GM19452 (cell line): Measurements from ENCODE around the gene CAPN15.

Experiments
- ATAC-seq: cut with Tn5 transposase; IDR thresholded peaks from one replicate; pipeline ENCODE4 v1.9.1; 2021; ENCODE audit not compliant: unreplicated experiment

The CAPN15 gene

DNA sequence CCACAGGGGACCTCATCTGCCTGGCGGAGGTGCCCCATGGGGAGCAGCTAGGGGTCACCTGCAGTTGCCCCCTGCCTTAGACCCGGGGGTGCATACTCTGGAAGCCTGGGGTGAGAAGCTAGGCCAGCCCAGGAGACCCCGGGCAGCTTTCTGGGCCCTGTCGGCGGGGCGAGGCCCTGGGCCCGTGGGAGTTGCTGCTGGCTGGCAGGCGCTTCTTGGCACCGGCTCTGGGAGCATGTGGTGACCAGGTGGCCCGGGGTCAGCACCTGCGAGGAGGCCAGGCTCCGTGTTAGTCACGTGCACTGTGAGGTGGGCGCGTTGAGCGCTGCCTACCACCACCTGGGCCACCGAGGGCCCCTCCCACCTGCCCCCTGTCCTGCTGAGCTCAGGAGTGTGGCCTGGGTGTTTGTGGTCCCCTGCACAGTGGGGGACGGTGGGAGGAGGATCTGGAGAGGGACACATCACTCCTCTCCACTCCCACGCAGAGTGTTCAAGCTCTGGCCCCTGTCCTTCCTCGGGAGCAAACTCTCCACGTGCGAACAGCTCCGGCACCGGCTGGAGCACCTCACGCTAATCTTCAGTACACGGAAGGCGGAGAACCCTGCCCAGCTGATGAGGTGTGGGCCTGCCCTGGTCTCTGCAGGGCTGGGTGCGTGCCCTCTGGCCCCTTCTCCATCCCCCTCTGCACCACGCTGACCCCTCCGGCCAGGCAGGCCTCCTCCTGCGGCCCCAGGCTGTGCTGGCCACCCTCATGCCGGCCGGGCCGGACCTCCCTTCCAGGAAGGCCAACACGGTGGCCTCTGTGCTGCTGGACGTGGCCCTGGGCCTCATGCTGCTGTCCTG is 48.1 kb downstream of the CAPN15 start:
- no peak for ATAC-seq

- ATAC-seq: no peak
Measured at GRCh38 chr16:576197-576822, 48.8 kb downstream of the CAPN15 start.

DNA sequence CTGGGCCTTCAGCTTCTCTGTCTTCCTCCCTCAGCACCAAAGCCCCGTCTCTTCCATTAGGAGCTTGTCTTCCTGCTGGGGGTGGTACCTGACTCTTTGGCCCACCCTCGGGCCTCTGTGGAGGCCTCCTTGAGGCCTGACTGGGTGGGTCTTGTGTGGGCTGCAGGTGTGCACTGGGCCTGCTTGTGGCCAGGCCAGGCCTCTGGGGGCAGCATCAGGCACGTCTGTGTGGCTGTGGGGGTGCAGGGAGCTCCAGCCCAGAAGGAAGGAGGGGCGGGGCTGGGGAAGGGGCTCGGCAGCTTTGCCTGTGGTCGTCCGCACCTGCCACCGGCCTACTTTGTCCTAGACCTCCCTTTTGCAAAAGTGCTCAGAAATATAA is 49.3 kb downstream of the CAPN15 start:
- ATAC-seq: no peak

- ATAC-seq: no peak
Measured at GRCh38 chr16:577796-578195, 50.3 kb downstream of the CAPN15 start.

DNA sequence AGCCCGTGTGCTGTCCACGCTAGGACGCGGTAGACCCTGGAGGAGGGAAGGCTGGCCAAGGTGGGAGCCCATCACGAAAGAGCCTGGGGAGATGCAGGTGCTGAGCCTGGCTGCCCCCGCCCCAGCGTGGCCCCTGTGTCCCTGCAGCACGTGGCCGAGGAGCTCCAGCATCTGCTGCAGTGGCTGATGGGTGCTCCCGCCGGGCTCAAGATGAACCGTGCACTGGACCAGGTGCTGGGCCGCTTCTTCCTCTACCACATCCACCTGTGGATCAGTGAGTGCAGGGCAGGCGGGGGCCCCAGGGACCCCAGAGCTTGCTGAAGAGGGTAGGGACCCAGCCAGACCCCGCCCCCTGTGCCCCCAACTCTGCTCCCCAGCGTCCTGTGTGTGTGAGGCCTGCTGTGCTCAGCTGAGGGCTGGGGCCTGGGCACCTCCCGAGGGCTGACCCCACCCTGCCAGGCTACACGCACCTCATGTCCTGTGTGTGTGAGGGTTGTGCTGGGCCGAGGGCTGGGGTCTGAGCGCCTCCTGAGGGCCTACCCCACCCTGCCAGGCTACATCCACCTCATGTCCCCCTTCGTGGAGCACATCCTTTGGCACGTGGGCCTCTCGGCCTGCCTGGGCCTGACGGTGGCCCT is 50.8 kb downstream of the CAPN15 start:
- ATAC-seq: no peak

DNA sequence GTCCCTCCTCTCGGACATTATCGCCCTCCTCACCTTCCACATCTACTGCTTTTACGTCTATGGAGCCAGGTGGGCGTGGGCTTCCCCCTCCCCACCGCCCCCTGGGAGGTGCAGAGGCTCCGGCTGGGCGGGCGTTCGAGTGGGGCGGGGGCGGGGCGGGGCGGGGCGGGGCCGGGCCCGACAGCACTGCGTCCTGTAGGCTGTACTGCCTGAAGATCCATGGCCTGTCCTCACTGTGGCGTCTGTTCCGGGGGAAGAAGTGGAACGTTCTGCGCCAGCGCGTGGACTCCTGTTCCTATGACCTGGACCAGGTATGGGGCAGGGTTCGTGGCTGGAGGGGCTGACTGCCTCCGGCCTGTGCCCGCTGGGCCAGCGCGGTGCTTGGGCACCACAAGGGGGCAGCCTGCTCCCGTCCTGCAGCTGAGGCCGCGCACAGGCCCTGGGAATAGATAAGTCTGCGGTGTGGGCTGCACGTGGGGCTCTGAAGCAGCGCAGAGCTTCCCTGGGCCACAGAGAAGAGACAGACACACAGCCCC is 51.4 kb downstream of the CAPN15 start:
- ATAC-seq: no peak

DNA sequence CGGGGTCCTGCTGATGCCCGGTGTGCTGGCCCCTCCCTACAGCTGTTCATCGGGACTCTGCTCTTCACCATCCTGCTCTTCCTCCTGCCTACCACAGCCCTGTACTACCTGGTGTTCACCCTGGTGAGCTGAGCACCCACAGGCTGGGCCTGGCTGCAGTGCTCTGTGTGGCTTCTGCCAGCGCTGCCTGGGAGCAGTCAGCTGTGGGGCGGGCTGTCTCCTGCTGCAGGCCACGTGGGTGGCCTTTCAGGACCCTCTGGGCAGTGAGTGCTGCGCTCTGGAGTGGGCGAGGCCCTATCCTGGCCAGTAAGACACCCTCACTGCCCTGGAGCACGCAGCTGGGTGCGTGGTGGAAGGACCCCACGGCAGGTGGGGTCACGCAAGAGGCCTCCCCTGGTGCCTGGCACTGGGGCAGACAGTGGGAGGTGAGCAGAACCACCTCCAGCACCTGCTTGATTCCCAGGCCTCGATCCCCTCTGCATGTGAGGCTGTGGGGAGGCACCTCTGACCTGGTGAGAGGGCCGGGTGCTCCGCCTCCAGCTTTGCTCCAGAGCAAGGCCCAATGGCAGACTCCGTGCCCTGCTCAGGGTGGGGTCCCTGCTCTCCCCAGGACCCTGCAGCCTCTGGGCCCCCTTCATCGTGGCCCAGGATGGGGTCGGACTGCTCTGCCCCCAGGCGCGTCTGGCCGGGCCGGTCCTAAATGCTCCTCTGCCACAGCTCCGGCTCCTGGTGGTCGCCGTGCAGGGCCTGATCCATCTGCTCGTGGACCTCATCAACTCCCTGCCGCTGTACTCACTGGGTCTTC is 52.8 kb downstream of the CAPN15 start:
- no peak for ATAC-seq

- no peak for ATAC-seq
Measured at GRCh38 chr16:580946-581498, 53.5 kb downstream of the CAPN15 start.

DNA sequence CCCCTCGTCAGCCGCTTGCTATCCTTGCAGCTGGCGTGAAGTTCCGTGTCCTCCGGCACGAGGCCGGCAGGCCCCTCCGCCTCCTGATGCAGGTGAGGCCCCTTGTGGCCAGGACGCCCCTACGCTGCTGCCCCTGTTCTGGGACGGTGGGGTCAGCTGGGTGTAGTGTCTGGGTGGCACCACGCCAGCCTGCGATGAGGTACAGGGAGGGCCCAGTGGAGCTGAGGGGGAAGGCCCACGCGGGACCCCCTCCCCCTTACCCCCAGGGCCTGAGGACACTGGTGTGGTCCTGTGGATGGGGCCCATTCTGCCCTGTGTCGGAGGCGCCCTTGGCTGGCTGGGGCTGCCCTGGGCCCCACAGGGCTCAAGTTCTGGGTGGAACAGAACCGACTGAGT is 54.7 kb downstream of the CAPN15 start:
- no peak for ATAC-seq

DNA sequence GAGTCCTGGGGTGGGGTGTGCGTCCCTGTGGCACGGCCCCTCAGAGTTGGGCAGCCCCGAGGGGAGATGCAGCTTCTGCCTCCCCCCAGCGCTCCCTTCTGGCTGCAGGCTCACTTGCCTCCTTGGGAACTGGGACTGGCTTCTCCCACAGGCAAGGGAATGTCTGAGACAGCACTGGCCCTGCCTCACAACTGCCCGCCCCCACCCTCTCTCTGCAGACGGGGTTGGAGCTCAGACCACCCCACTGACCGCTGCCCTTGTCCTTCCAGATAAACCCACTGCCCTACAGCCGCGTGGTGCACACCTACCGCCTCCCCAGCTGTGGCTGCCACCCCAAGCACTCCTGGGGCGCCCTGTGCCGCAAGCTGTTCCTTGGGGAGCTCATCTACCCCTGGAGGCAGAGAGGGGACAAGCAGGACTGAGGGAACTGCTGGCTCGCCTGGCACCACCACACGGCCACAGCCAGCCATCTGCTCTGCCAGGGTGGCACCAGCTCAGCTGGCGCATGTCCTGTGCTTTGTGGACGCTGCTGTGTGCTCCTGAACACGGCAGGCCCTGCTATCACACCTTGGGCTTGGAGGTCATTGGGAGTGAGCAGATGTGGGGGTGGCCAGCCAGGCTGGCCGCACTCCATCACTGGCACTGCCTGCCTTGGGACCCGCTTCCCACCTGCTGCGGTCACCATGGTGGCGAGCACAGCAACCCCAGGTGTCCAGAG is 55.3 kb downstream of the CAPN15 start:
- no peak for ATAC-seq

DNA sequence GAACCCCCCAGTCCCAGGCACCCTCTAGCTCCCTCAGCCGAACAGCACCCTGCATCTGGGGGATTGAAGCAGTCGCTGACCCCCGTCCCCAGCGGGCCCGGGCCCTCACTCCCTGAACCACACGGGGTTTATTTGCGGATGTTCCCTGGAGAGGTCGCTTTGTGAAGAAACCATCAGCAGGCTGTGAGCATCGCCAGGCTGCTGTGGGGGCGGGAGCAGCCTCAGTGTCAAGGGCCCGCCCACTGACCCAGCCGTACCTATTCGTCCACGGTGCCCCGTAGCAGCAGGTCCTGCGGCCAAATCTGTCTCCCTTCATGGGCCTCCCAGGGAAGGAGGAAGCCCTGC is 55.9 kb downstream of the CAPN15 start:
- ATAC-seq: no peak

GRCh38 chr16:583815-584591 is 56.5 kb downstream of the CAPN15 start:
- no peak for ATAC-seq

- ATAC-seq: no peak
Measured at GRCh38 chr16:585351-585750, 57.8 kb downstream of the CAPN15 start.

DNA sequence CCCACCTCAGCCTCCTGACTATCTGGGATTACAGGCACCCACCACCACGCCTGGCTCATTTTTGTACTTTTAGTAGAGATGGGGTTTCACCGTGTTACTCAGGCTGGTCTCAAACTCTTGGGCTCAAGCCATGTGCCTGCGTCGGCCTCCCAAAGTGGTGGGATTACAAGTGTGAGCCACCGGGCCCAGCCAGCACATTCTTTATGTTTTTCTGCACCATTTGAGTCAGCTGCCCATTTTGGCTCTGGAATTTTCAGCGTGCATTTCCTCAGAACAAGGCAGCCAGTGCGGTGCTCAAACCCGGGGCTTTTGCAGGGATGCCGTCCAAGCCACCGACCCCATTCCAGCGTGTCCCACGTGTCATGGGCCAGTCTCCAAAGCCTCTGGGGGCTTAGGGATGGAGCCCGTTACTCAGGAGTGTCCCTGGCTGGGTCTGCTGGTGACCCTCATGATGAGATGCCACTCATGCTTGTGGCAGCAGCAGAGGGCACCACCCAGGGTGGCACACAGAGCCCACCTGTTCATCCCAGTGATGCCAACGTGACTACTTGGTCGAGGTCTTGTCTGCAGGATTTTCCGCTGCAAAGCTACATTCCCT is 58.6 kb downstream of the CAPN15 start:
- no peak for ATAC-seq

DNA sequence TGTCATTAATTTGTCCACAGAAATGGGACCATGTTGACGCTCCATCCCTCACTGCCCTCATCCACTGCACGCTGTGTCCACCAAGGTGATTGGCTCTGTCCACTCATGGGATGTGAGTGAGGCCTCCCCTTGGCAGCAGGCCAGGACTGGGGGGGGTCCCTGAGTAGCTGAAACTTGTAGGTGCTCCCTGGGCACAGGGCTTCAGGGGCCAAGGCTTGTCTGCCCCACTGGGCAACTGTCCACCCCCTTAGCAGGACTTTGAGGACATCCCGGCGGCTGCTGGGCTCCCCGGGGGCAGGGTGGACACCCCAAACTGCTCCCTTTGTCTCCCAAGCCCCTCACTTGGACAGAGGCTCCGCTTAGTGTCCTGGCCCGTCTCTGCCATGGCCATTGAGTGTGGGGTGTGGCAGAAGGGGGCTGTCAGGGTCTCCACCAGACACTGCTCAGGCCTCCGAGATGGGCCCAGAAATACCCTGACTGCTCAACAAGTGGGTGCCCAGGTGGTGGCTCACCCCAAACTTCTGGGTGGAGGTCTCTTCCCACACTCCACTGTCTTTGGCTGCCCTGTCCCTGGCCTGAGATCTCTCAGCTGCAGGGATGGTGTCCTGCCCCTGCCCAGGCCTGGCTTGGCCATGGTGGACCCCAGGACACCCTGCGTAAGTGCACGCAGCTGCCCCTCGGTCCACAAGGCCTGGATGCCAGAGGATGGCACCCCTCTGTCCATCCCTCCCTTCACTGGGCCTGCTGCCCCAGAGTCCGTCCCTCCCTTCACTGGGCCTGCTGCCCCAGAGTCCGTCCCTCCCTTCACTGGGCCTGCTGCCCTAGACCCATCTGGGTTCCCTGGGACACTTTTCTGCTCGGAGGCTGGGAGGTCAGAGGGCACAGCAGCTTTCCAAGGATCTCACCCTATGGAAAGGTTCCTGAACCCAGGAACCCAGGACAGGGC is 59.4 kb downstream of the CAPN15 start:
- no peak for ATAC-seq

- peak; percentile 7 for ATAC-seq
Measured at GRCh38 chr16:588639-588888, 61.1 kb downstream of the CAPN15 start.

- peak; percentile 70 for ATAC-seq
Measured at GRCh38 chr16:588889-589657, 61.6 kb downstream of the CAPN15 start.
